Epithelial cell of esophagus (primary cell): ENCODE measurements around the gene CD58.

ENCODE experiments used
- DNase-seq: peaks from one replicate; pipeline ENCODE4 v3.0.0; 2010; ENCODE audit warnings: low read depth
- H3K4me3 ChIP-seq: 2 replicates; pipeline ENCODE4 v1.5.1; 2011; ENCODE audit warnings: mild to moderate bottlenecking, low read length, control low read depth
- CTCF ChIP-seq: IDR thresholded peaks from 2 replicates; pipeline ENCODE4 v1.5.1; 2011; ENCODE audit warnings: low read depth, mild to moderate bottlenecking, low read length, control low read depth, inconsistent platforms; ENCODE audit not compliant: insufficient read depth; ENCODE audit errors: missing control alignments

The CD58 gene

GRCh38 chr1:116586741-116587143, 15.9 kb upstream of the CD58 start:
- TF ChIP-seq CTCF, result no peak
- no peak overlapping the region for H3K4me3 ChIP-seq
- DNase-seq, result no peak

- no peak for TF ChIP-seq CTCF
- DNase-seq, result no peak
These were observed 15.1 kb upstream of the CD58 start for GRCh38 chr1:116585886-116586285.

GRCh38 chr1:116581323-116581885, 10.6 kb upstream of the CD58 start:
- no peak overlapping the region for H3K4me3 ChIP-seq
- TF ChIP-seq CTCF, result no peak
- no peak for DNase-seq

More at GRCh38 chr1:116585886-116586285, 15.1 kb upstream of the CD58 start:
- no peak overlapping the region for H3K4me3 ChIP-seq

- H3K4me3 ChIP-seq, result no peak overlapping the region
- no peak for TF ChIP-seq CTCF
- no peak for DNase-seq
These were observed 9.9 kb upstream of the CD58 start for GRCh38 chr1:116580446-116581322.

- no peak overlapping the region for H3K4me3 ChIP-seq
- TF ChIP-seq CTCF, result no peak
- DNase-seq, result no peak
These were observed 8.5 kb upstream of the CD58 start for GRCh38 chr1:116579259-116579875.

- DNase-seq, result no peak
These were observed 7.8 kb upstream of the CD58 start for GRCh38 chr1:116578581-116578980.

More at GRCh38 chr1:116578581-116578980, 7.8 kb upstream of the CD58 start:
- no peak overlapping the region for H3K4me3 ChIP-seq
- TF ChIP-seq CTCF, result no peak
